ENCODE measurements around the gene CLNS1A. TPM values are rescaled to one million over a fixed set of nuclear protein-coding genes. Genes with fewer than 3 reads are reported as not detected.
"Not testable (repeated sequence)": the region's sequence is repeated elsewhere in the genome, so short reads cannot be mapped to it uniquely, and the experiment has no call there.

The CLNS1A gene
- total RNA-seq, 4 donors from 2014 or later = 33.0 to 90.0 (median 56.7) TPM

DNA sequence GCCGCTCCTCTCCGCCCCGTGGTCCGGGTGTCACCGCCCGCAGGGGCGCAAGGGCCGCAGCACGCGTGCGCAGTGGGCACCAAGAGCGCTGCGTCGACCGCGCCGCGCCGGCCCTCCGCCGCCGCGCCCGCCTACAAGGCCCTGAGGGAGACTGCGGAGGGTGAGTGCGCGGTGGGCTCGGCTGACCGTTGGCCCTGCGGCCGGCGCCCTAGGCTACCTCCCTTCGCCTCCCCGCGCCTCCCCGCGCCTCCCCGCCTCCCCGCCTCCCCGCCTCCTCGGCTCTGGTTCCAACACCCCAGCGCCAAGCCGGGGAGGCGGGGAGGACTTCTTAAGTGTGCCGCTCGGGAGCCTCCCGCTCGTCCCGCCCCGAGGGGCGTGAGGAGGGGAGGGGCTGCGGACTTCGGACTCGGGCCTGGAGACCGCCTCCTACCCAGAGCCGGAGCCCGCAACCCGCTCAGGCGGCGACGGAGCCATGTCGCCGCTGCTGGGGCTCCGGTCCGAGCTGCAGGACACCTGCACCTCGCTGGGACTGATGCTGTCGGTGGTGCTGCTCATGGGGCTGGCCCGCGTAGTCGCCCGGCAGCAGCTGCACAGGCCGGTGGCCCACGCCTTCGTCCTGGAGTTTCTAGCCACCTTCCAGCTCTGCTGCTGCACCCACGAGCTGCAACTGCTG is 47.9 kb downstream of the CLNS1A start, which contains the start of gene AQP11:
AQP11 (plus strand) TSS at position 433 of the 673 bp plus-strand sequence; CDS start at position 473, 40 bp downstream.
- H3K4me3 ChIP-seq = peak within 1 kb of the TSS; percentile 53 to 80 (median 62)

DNA sequence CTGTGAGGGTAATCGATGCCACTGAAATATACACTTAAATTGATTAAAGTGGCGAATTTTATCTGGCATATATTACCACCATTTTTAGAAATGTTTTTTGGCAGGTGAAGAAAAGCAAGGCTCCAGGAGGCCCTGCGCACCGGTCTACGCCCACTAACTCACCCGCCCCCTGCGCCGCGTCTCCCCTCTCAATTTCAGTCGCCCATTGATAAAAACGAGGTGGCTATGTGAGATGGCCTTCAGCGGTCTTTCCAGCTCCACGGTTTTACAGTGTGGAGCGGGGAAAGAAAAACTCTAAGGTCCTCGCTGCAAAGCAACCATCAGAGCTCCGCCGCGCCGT is 48.4 kb downstream of the CLNS1A start:
- Histone ChIP-seq H3K9me3 (no peaks in the 10 kb centered on the region), H3K4me1 (peaks cover 0 to 6% (median 0%) of the 10 kb centered on the region in 4 donors), H3K27me3 (no peaks in the 10 kb centered on the region), H3K27ac (peak overlapping the region; percentile 69 to 95 (median 78)), H3K36me3 (no peaks in the 10 kb centered on the region), H3K4me3 (peak overlapping the region; percentile 53 to 80 (median 62))
- DNase-seq = no peak
- TF ChIP-seq CTCF (IDR thresholded peaks at IDR 0.05) (no peak), POLR2A (IDR thresholded peaks at IDR 0.05) (no peak)

More for the DNA sequence above, 47.9 kb downstream of the CLNS1A start, which contains the start of gene AQP11:
- Histone ChIP-seq H3K36me3 (peaks cover 0 to 1% (median 0%) of the 10 kb centered on the region in 3 donors), H3K27ac (peak within 1 kb of the TSS; percentile 69 to 95 (median 78)), H3K4me1 (peaks cover 0 to 6% (median 0%) of the 10 kb centered on the region in 4 donors), H3K27me3 (no peaks in the 10 kb centered on the region), H3K9me3 (no peaks in the 10 kb centered on the region)
- peak; percentile 59 to 98 (median 94) for DNase-seq
- TF ChIP-seq CTCF (IDR thresholded peaks at IDR 0.05) (peak in 1 of 6 experiments; percentile 12), POLR2A (IDR thresholded peaks at IDR 0.05) (peak; percentile 79 to 85)

DNA sequence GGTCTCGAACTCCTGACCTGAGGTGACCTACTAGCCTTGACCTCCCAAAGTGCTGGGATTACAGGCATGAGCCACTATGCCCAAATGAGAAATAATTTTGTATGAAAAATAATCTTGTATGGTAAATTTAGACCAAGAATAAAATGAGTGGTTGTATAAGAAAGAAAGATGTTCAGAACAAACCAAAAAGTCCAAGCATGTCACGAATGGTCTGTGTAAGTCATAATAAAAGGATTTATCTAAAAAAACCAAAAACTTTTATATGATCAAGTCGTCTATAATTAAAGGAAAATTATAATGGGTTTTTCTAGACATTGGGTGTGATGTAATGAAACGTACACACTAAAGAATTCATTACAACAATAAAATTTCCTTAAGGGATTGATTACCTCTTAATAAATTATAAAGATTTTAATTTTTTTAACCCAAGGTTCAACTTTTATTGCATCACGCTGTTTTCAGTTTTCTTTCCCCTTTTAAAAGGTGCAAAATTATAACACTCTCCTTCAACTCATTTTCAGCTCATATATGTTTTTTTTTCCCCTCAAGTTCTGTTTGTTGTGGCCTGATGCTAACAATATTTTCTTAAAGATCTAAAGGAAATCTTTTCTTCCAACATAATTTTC is 56.8 kb downstream of the CLNS1A start:
- Histone ChIP-seq H3K9me3 (peaks cover 0 to 5% (median 0%) of the 10 kb centered on the region in 4 donors), H3K4me1 (no peaks in the 10 kb centered on the region), H3K4me3 (no peak overlapping the region), H3K36me3 (no peaks in the 10 kb centered on the region), H3K27ac (no peak overlapping the region), H3K27me3 (no peaks in the 10 kb centered on the region)
- TF ChIP-seq POLR2A (IDR thresholded peaks at IDR 0.05) = no peak
- TF ChIP-seq CTCF (IDR thresholded peaks at IDR 0.05) = no peak
- DNase-seq = no peak

DNA sequence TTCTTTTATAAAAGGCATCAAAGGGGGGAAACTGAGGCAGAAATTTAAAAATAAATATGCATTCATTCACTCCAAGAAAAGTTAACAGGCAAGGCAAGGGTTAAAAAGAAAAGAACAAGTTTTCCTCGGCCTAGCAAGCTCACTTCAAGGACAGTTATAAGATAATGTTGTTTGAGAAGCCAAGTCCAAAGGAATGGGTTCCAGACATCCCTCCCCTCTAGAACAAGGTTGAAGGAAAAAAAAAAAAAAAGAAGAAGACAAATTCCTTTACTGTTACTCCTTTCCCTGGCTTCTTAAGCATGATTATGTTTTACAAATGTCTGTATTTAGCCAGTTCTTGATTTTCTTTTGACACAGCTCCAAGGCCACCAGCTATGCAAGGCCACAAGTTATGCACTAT is 62.2 kb downstream of the CLNS1A start:
- not testable (repeated sequence) for H3K27ac ChIP-seq, H3K36me3 ChIP-seq, H3K9me3 ChIP-seq, H3K4me1 ChIP-seq, DNase-seq, H3K4me3 ChIP-seq, H3K27me3 ChIP-seq

DNA sequence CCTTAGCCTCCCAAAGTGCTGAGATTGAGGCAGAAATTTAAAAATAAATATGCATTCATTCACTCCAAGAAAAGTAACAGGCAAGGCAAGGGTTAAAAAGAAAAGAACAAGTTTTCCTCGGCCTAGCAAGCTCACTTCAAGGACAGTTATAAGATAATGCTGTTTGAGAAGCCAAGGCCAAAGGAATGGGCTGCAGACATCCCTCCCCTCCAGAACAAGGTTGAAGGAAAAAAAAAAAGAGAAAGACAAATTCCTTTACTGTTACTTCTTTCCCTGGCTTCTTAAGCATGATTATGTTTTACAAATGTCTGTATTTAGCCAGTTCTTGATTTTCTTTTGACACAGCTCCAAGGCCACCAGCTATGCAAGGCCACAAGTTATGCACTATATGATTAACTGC is 66.7 kb downstream of the CLNS1A start:
- not testable (repeated sequence) for H3K4me3 ChIP-seq, H3K9me3 ChIP-seq, DNase-seq, H3K27me3 ChIP-seq, H3K27ac ChIP-seq, H3K36me3 ChIP-seq, H3K4me1 ChIP-seq

- TF ChIP-seq CTCF (IDR thresholded peaks at IDR 0.05) (no peak), POLR2A (IDR thresholded peaks at IDR 0.05) (no peak)
- H3K36me3 ChIP-seq = no peaks in the 10 kb centered on the region
- H3K4me3 ChIP-seq = no peak overlapping the region
- no peaks in the 10 kb centered on the region for H3K27me3 ChIP-seq
- H3K4me1 ChIP-seq = no peaks in the 10 kb centered on the region
- H3K27ac ChIP-seq = no peak overlapping the region
- no peak for DNase-seq
- H3K9me3 ChIP-seq = no peaks in the 10 kb centered on the region
Observed at GRCh38 chr11:77569676-77570070, 67.9 kb downstream of the CLNS1A start.
